Naive B cell (primary cell): ENCODE measurements around the gene CCPG1. TPM values are rescaled to one million over a fixed set of nuclear protein-coding genes. Genes with fewer than 3 reads are reported as not detected.
A peak's percentile ranks its signal among the peaks of the same experiment; 100 is the strongest.
"Not testable (repeated sequence)": the region's sequence is repeated elsewhere in the genome, so short reads cannot be mapped to it uniquely, and the experiment has no call there.

Experiments
- ATAC-seq, 2 donors: fragments of 150-1000 bp; cut with Tn5 transposase; 2 replicates each; pipeline ENCODE4 v1.10.0; 2021; ENCODE audit warnings: low read depth in 2 of 2, mild to moderate bottlenecking in 2 of 2, moderate library complexity in 2 of 2
- DNase-seq: peaks from one replicate; pipeline ENCODE4 v3.0.0; 2022
- H3K27ac Mint-ChIP-seq, 6 donors: one replicate each; pipeline ENCODE4 v1.8.0; 2020 to 2022; ENCODE audit warnings: mild to moderate bottlenecking in 6 of 6, mixed read lengths in 6 of 6, moderate library complexity in 5 of 6, inconsistent platforms in 2 of 6
- H3K27me3 Mint-ChIP-seq, 3 donors: one replicate each; pipeline ENCODE4 v1.8.0; 2021 to 2022; ENCODE audit warnings: mixed read lengths in 3 of 3, mild to moderate bottlenecking in 1 of 3
- H3K36me3 Mint-ChIP-seq, 2 donors: one replicate each; pipeline ENCODE4 v1.8.0; 2020 to 2022; ENCODE audit warnings: mixed read lengths in 2 of 2, inconsistent platforms in 1 of 2, mild to moderate bottlenecking in 1 of 2
- H3K4me1 Mint-ChIP-seq, 3 donors: one replicate each; pipeline ENCODE4 v1.8.0; 2020 to 2022; ENCODE audit warnings: mixed read lengths in 3 of 3, inconsistent platforms in 1 of 3, mild to moderate bottlenecking in 1 of 3, moderate library complexity in 1 of 3
- H3K4me3 Mint-ChIP-seq, 8 donors: one replicate each; pipeline ENCODE4 v1.8.0; 2020 to 2022; ENCODE audit warnings: mild to moderate bottlenecking in 8 of 8, mixed read lengths in 8 of 8, moderate library complexity in 8 of 8, inconsistent platforms in 2 of 8
- H3K9me3 Mint-ChIP-seq, 7 donors: one replicate each; pipeline ENCODE4 v1.8.0; 2020 to 2022; ENCODE audit warnings: mixed read lengths in 7 of 7, mild to moderate bottlenecking in 5 of 7, inconsistent platforms in 2 of 7, moderate library complexity in 1 of 7
- polyA plus RNA-seq, 6 donors: library from polyadenylated mRNA; unstranded; fragments of 300-500 nt; fragmentation: Illumina TruSeq; gene quantifications; one replicate each; pipeline ENCODE4 v1.2.3, GENCODE V29; 2021; ENCODE audit warnings: low read depth in 6 of 6

CCPG1 gene
- 10 to 100 TPM; 21.1 to 44.1 (median 29.9) TPM for polyA plus RNA-seq

GRCh38 chr15:55408012-55408928 lies at the start of gene CCPG1, which contains the start of gene PIERCE2:
Gene CCPG1, minus strand, starts transcription at chr15:55408359. Its CDS starts 18,935 bp downstream, at chr15:55389424.
Gene PIERCE2, plus strand, starts transcription at chr15:55408495. Its CDS starts 274 bp downstream, at chr15:55408769.
- H3K9me3 Mint-ChIP-seq, result no peaks in the 10 kb centered on the region
- peaks cover 17 to 36% (median 29%) of the 10 kb centered on the region in 3 donors for H3K4me1 Mint-ChIP-seq
- peak within 1 kb of the TSS; percentile 95 to 98 (median 96) for H3K27ac Mint-ChIP-seq
- ATAC-seq (peak; percentile 86), DNase-seq (peak; percentile 90)
- H3K36me3 Mint-ChIP-seq, result no peaks in the 10 kb centered on the region
- peak within 1 kb of the TSS; percentile 90 to 98 (median 94) for H3K4me3 Mint-ChIP-seq
- no peaks in the 10 kb centered on the region for H3K27me3 Mint-ChIP-seq

GRCh38 chr15:55457401-55458022 lies 49.4 kb upstream of the CCPG1 start:
- DNase-seq (no peak), ATAC-seq (no peak)
- Mint-ChIP-seq H3K36me3 (peaks cover 11 to 18% of the 10 kb centered on the region in 2 donors), H3K27ac (no peak overlapping the region), H3K4me1 (no peaks in the 10 kb centered on the region), H3K9me3 (peaks cover 0 to 28% (median 16%) of the 10 kb centered on the region in 7 donors), H3K4me3 (no peak overlapping the region), H3K27me3 (peaks cover 4 to 8% (median 5%) of the 10 kb centered on the region in 3 donors)

GRCh38 chr15:55447030-55447394 lies 38.9 kb upstream of the CCPG1 start:
- DNase-seq, H3K27me3 Mint-ChIP-seq, H3K4me1 Mint-ChIP-seq, ATAC-seq, H3K27ac Mint-ChIP-seq, H3K36me3 Mint-ChIP-seq, H3K4me3 Mint-ChIP-seq: not testable (repeated sequence)
- peaks cover 0 to 14% (median 0%) of the 10 kb centered on the region in 7 donors for H3K9me3 Mint-ChIP-seq

GRCh38 chr15:55446379-55447029 lies 38.3 kb upstream of the CCPG1 start:
- H3K27ac Mint-ChIP-seq, ATAC-seq: not testable (repeated sequence)

GRCh38 chr15:55445936-55446335 lies 37.8 kb upstream of the CCPG1 start:
- peaks cover 0 to 14% (median 0%) of the 10 kb centered on the region in 7 donors for H3K9me3 Mint-ChIP-seq
- not testable (repeated sequence) for H3K36me3 Mint-ChIP-seq, H3K27me3 Mint-ChIP-seq, ATAC-seq, H3K4me3 Mint-ChIP-seq, H3K4me1 Mint-ChIP-seq, DNase-seq, H3K27ac Mint-ChIP-seq

More at GRCh38 chr15:55446379-55447029, 38.3 kb upstream of the CCPG1 start:
- H3K4me1 Mint-ChIP-seq, H3K4me3 Mint-ChIP-seq, H3K36me3 Mint-ChIP-seq, DNase-seq, H3K27me3 Mint-ChIP-seq: not testable (repeated sequence)
- peaks cover 0 to 14% (median 0%) of the 10 kb centered on the region in 7 donors for H3K9me3 Mint-ChIP-seq

GRCh38 chr15:55443141-55443540 lies 35.0 kb upstream of the CCPG1 start:
- peaks cover 0 to 13% (median 0%) of the 10 kb centered on the region in 7 donors for H3K9me3 Mint-ChIP-seq
- DNase-seq, H3K4me1 Mint-ChIP-seq, ATAC-seq, H3K27me3 Mint-ChIP-seq, H3K27ac Mint-ChIP-seq, H3K4me3 Mint-ChIP-seq, H3K36me3 Mint-ChIP-seq: not testable (repeated sequence)

GRCh38 chr15:55434989-55435825 lies 27.0 kb upstream of the CCPG1 start:
- Mint-ChIP-seq H3K27ac (no peak overlapping the region), H3K4me3 (no peak overlapping the region), H3K36me3 (no peaks in the 10 kb centered on the region), H3K4me1 (no peaks in the 10 kb centered on the region), H3K9me3 (no peaks in the 10 kb centered on the region), H3K27me3 (peaks cover 0 to 9% (median 0%) of the 10 kb centered on the region in 3 donors)
- DNase-seq (peak; percentile 26), ATAC-seq (peak; percentile 58 to 66)

GRCh38 chr15:55422089-55422488 lies 13.9 kb upstream of the CCPG1 start:
- Mint-ChIP-seq H3K4me3 (no peak overlapping the region), H3K9me3 (no peaks in the 10 kb centered on the region), H3K27ac (no peak overlapping the region), H3K36me3 (no peaks in the 10 kb centered on the region), H3K4me1 (no peaks in the 10 kb centered on the region), H3K27me3 (no peaks in the 10 kb centered on the region)
- DNase-seq (no peak), ATAC-seq (no peak)

- DNase-seq (no peak), ATAC-seq (no peak)
- H3K36me3 Mint-ChIP-seq, result no peaks in the 10 kb centered on the region
- no peaks in the 10 kb centered on the region for H3K27me3 Mint-ChIP-seq
- H3K4me1 Mint-ChIP-seq, result no peaks in the 10 kb centered on the region
- H3K27ac Mint-ChIP-seq, result peak overlapping the region in 1 of 6 donors; percentile 85
- H3K4me3 Mint-ChIP-seq, result peak overlapping the region in 1 of 8 donors; percentile 59
- H3K9me3 Mint-ChIP-seq, result no peaks in the 10 kb centered on the region
Observed at GRCh38 chr15:55420171-55420866, 12.2 kb upstream of the CCPG1 start.

- peak overlapping the region in 1 of 6 donors; percentile 54 for H3K27ac Mint-ChIP-seq
- not testable (repeated sequence) for H3K27me3 Mint-ChIP-seq, DNase-seq, H3K9me3 Mint-ChIP-seq, H3K4me1 Mint-ChIP-seq, ATAC-seq, H3K36me3 Mint-ChIP-seq, H3K4me3 Mint-ChIP-seq
Observed at GRCh38 chr15:55417678-55418077, 9.5 kb upstream of the CCPG1 start.

- peak overlapping the region; percentile 90 to 98 (median 94) for H3K4me3 Mint-ChIP-seq
Observed at GRCh38 chr15:55408976-55409375, 817 bp upstream of the CCPG1 start.

GRCh38 chr15:55407498-55408011 lies 604 bp downstream of the CCPG1 start:
- H3K27me3 Mint-ChIP-seq, result no peaks in the 10 kb centered on the region
- peak overlapping the region; percentile 90 to 98 (median 94) for H3K4me3 Mint-ChIP-seq
- peak overlapping the region; percentile 95 to 98 (median 96) for H3K27ac Mint-ChIP-seq
- ATAC-seq, result no peak
- no peak for DNase-seq
- H3K4me1 Mint-ChIP-seq, result peaks cover 22 to 43% (median 37%) of the 10 kb centered on the region in 3 donors
- no peaks in the 10 kb centered on the region for H3K9me3 Mint-ChIP-seq
- no peaks in the 10 kb centered on the region for H3K36me3 Mint-ChIP-seq

More at GRCh38 chr15:55408976-55409375, 817 bp upstream of the CCPG1 start:
- H3K27me3 Mint-ChIP-seq, DNase-seq, ATAC-seq, H3K9me3 Mint-ChIP-seq, H3K36me3 Mint-ChIP-seq: not testable (repeated sequence)
- Mint-ChIP-seq H3K4me1 (peaks cover 11 to 29% (median 22%) of the 10 kb centered on the region in 3 donors), H3K27ac (peak overlapping the region in 5 of 6 donors; percentile 93 to 98 (median 96))
